H9 (cell line): ENCODE results near the gene CCDC157. TPM values are rescaled to one million over a fixed set of nuclear protein-coding genes. Genes with fewer than 3 reads are reported as not detected.

Experiments used
- DNase-seq: peaks from one replicate; pipeline ENCODE4 v3.0.0-alpha.2; 2017
- H2AFZ ChIP-seq: one replicate; pipeline ENCODE4 v1.6.1; 2013; ENCODE audit warnings: mild to moderate bottlenecking, low read length, control low read depth, moderate library complexity
- H2AK5ac ChIP-seq: 2 replicates; pipeline ENCODE4 v1.6.1; 2013; ENCODE audit warnings: low read length, control low read depth, mixed read lengths; ENCODE audit not compliant: insufficient read length
- H2BK120ac ChIP-seq: one replicate; pipeline ENCODE4 v1.6.1; 2013; ENCODE audit warnings: low read depth, mild to moderate bottlenecking, low read length, control low read depth, inconsistent platforms; ENCODE audit not compliant: poor library complexity, severe bottlenecking
- H2BK12ac ChIP-seq: 2 replicates; pipeline ENCODE4 v1.6.1; 2013; ENCODE audit warnings: low read length, control low read depth, mixed read lengths, low read depth; ENCODE audit not compliant: insufficient read length
- H2BK15ac ChIP-seq: 2 replicates; pipeline ENCODE4 v1.6.1; 2013; ENCODE audit warnings: low read depth, low read length, control low read depth
- H2BK20ac ChIP-seq: one replicate; pipeline ENCODE4 v1.6.1; 2013; ENCODE audit warnings: low read depth, mild to moderate bottlenecking, low read length, control low read depth, inconsistent platforms; ENCODE audit not compliant: poor library complexity, severe bottlenecking
- H2BK5ac ChIP-seq: 2 replicates; pipeline ENCODE4 v1.6.1; 2013; ENCODE audit warnings: low read length, control low read depth, mixed read lengths; ENCODE audit not compliant: insufficient read length
- H3K14ac ChIP-seq: 2 replicates; pipeline ENCODE4 v1.6.1; 2013; ENCODE audit warnings: low read length, control low read depth; ENCODE audit not compliant: insufficient read depth
- H3K18ac ChIP-seq: 2 replicates; pipeline ENCODE4 v1.6.1; 2013; ENCODE audit warnings: low read depth, mild to moderate bottlenecking, mixed read lengths, low read length, control low read depth; ENCODE audit not compliant: insufficient read length
- H3K23ac ChIP-seq: 2 replicates; pipeline ENCODE4 v1.6.1; 2013; ENCODE audit warnings: low read length, control low read depth, mixed read lengths, low read depth; ENCODE audit not compliant: insufficient read length
- H3K23me2 ChIP-seq: 2 replicates; pipeline ENCODE4 v1.6.1; 2013; ENCODE audit warnings: low read depth, mild to moderate bottlenecking, mixed read lengths, low read length, control low read depth; ENCODE audit not compliant: insufficient read length, poor library complexity, severe bottlenecking
- H3K27ac ChIP-seq: 2 replicates; pipeline ENCODE4 v1.5.1; 2013; ENCODE audit warnings: low read length, control low read depth, mixed read lengths, low read depth; ENCODE audit not compliant: insufficient read length
- H3K27me3 ChIP-seq: 2 replicates; pipeline ENCODE4 v1.6.1; 2013; ENCODE audit warnings: low read length, control low read depth, inconsistent platforms; ENCODE audit not compliant: insufficient read depth
- H3K4ac ChIP-seq: 2 replicates; pipeline ENCODE4 v1.6.1; 2013; ENCODE audit warnings: low read depth, mild to moderate bottlenecking, control low read depth, inconsistent platforms, low read length, moderate library complexity
- H3K4me1 ChIP-seq: 2 replicates; pipeline ENCODE4 v1.6.1; 2013; ENCODE audit warnings: low read length, control low read depth, inconsistent platforms; ENCODE audit not compliant: insufficient read depth
- H3K4me2 ChIP-seq: 2 replicates; pipeline ENCODE4 v1.6.1; 2013; ENCODE audit warnings: low read length, control low read depth, mixed read lengths; ENCODE audit not compliant: insufficient read length, insufficient read depth
- H3K56ac ChIP-seq: 2 replicates; pipeline ENCODE4 v1.6.1; 2013; ENCODE audit warnings: low read depth, mild to moderate bottlenecking, mixed read lengths, low read length, control low read depth; ENCODE audit not compliant: insufficient read length
- H3K79me1 ChIP-seq: 2 replicates; pipeline ENCODE4 v1.6.1; 2013; ENCODE audit warnings: low read depth, mild to moderate bottlenecking, moderate library complexity, low read length, control low read depth, inconsistent platforms; ENCODE audit not compliant: insufficient read depth, poor library complexity, severe bottlenecking
- H3K79me2 ChIP-seq: 2 replicates; pipeline ENCODE4 v1.6.1; 2013; ENCODE audit warnings: low read length, control low read depth, inconsistent platforms; ENCODE audit not compliant: insufficient read depth
- H3K9ac ChIP-seq: 2 replicates; pipeline ENCODE4 v1.6.1; 2013; ENCODE audit warnings: low read length, control low read depth, mixed read lengths; ENCODE audit not compliant: insufficient read length; ENCODE audit errors: extremely low read depth
- H3K9me3 ChIP-seq: one replicate; pipeline ENCODE4 v1.6.1; 2013; ENCODE audit warnings: low read depth, low read length, inconsistent platforms; ENCODE audit not compliant: control insufficient read depth
- H3T11ph ChIP-seq: one replicate; pipeline ENCODE4 v1.6.1; 2013; ENCODE audit warnings: mild to moderate bottlenecking, low read length, control low read depth, inconsistent platforms
- H4K20me1 ChIP-seq: one replicate; pipeline ENCODE4 v1.6.1; 2013; ENCODE audit not compliant: control insufficient read depth, insufficient read length, insufficient read depth
- H4K5ac ChIP-seq: 2 replicates; pipeline ENCODE4 v1.6.1; 2013; ENCODE audit warnings: low read depth, mild to moderate bottlenecking, mixed read lengths, low read length, control low read depth; ENCODE audit not compliant: insufficient read length
- H4K8ac ChIP-seq: replicated peaks from 2 replicates; pipeline ENCODE4 v1.6.1; 2013; ENCODE audit warnings: low read length, control low read depth, mixed read lengths, low read depth; ENCODE audit not compliant: insufficient read length
- H4K91ac ChIP-seq: 2 replicates; pipeline ENCODE4 v1.6.1; 2013; ENCODE audit warnings: low read depth, mild to moderate bottlenecking, moderate library complexity, mixed read lengths, low read length, control low read depth; ENCODE audit not compliant: insufficient read length
- H3K27ac Mint-ChIP-seq, 3 experiments: 2 replicates in 2 of 3; 3 replicates in 1 of 3; pipeline ENCODE4 v1.8.0; 2020 to 2021; ENCODE audit warnings: mixed read lengths in 3 of 3, mild to moderate bottlenecking in 1 of 3, moderate library complexity in 1 of 3
- H3K27me3 Mint-ChIP-seq: 2 replicates; pipeline ENCODE4 v1.8.0; 2021; ENCODE audit warnings: low read depth, mild to moderate bottlenecking, moderate library complexity, mixed read lengths
- H3K36me3 Mint-ChIP-seq, 3 experiments: 2 replicates in 2 of 3; 3 replicates in 1 of 3; pipeline ENCODE4 v1.8.0; 2020 to 2021; ENCODE audit warnings: low read depth in 3 of 3, mixed read lengths in 3 of 3; ENCODE audit not compliant: insufficient read depth in 1 of 3
- H3K4me1 Mint-ChIP-seq, 2 experiments: 2 replicates each; pipeline ENCODE4 v1.8.0; 2020; ENCODE audit warnings: mixed read lengths in 2 of 2
- H3K4me3 Mint-ChIP-seq, 2 experiments: 2 replicates in 1 of 2; 3 replicates in 1 of 2; pipeline ENCODE4 v1.8.0; 2020 to 2021; ENCODE audit warnings: mild to moderate bottlenecking in 2 of 2, mixed read lengths in 2 of 2, moderate library complexity in 1 of 2
- H3K9me3 Mint-ChIP-seq, 2 experiments: 2 replicates in 1 of 2; 3 replicates in 1 of 2; pipeline ENCODE4 v1.8.0; 2020; ENCODE audit warnings: mild to moderate bottlenecking in 2 of 2, mixed read lengths in 2 of 2, moderate library complexity in 1 of 2
- WGBS: extraction: QIAGEN DNeasy Blood & Tissue Kit; methylation state at CpG from one replicate; pipeline ENCODE4 v1.1.7; 2013; ENCODE audit warnings: missing lambda C conversion rate, low lambda C conversion rate, mixed read lengths; ENCODE audit not compliant: insufficient read length; ENCODE audit errors: extremely low coverage; 5-methylcytosine and 5-hydroxymethylcytosine counted together
- total RNA-seq: library from RNA; stranded (reverse); gene quantifications from 2 replicates; pipeline ENCODE4 v1.2.1, GENCODE V29; 2021
- TF ChIP-seq, protein P1 (sequence below): fragments of 200-600 bp; sonication (generic); conservative IDR thresholded peaks from 3 replicates; pipeline ENCODE4 v1.8.0; 2021; ENCODE audit warnings: antibody characterized with exemption, mild to moderate bottlenecking

CCDC157 gene
- total RNA-seq, 1 experiment from 2014 or later = 4.3 TPM

DNA sequence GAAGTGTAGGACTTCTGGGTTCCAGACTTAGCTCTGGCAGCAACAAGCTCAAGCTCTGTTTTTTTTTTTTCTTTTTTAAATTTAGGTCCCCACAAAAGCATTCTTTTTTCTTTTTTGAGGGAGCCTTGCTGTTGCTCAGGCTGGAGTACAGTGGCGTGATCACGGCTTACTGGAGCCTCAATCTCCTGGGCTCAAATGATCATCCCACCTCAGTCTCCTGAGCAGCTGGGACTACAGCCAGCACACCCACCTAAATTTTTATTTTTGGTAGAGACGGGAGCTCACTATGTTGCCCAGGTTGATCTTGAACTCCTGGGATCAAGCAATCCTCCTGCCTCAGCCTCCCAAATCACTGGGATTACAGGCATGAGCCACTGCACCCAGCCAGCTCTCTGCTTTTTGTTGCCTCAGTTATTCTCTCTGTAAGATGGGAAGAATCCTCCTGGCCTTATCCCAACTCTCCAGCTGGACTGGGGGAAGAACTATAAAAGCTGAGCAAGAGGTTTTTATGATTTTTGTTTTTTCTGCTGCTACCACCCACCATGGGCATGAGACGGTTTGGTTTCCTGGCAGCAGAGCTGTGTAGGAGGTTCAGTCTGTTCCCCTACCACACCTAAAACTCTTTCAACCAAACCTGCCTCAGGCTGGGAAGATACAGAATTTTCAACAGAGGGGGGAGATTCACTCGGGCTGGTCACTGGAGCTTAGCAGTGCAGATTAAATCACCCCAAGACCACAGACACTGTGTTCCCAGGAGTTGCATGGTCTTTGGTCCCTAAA, 57.1 kb downstream of the CCDC157 start:
- Histone ChIP-seq H4K8ac (no peak overlapping the region), H3K27ac (no peak overlapping the region), H4K5ac (no peak overlapping the region), H3K4me2 (no peak overlapping the region), H3K23ac (no peak overlapping the region), H3K18ac (no peak overlapping the region), H2AFZ (no peak overlapping the region), H3K23me2 (no peaks in the 10 kb centered on the region), H4K91ac (no peak overlapping the region), H3K14ac (no peak overlapping the region), H2BK5ac (no peak overlapping the region), H3K79me1 (no peaks in the 10 kb centered on the region), H3K4ac (no peak overlapping the region), H2AK5ac (no peak overlapping the region), H2BK20ac (no peak overlapping the region), H3K27me3 (no peaks in the 10 kb centered on the region), H2BK12ac (no peak overlapping the region), H2BK120ac (no peak overlapping the region), H4K20me1 (no peaks in the 10 kb centered on the region), H2BK15ac (no peak overlapping the region), H3K9ac (no peak overlapping the region), H3K4me1 (no peaks in the 10 kb centered on the region), H3T11ph (no peak overlapping the region), H3K79me2 (no peaks in the 10 kb centered on the region), H3K9me3 (no peaks in the 10 kb centered on the region), H3K56ac (no peak overlapping the region)
- no peaks in the 10 kb centered on the region for H3K9me3 Mint-ChIP-seq
- H3K4me1 Mint-ChIP-seq = peaks cover 0 to 5% of the 10 kb centered on the region in 2 experiments; a peak in 1 of 4 replicates
- WGBS = no CpG with 5 or more reads among the region's 5 CpGs
- DNase-seq = no peak
- H3K4me3 Mint-ChIP-seq = no peak overlapping the region
- no peaks in the 10 kb centered on the region for H3K27me3 Mint-ChIP-seq
- H3K27ac Mint-ChIP-seq = no peak overlapping the region
- peaks cover 13 to 68% (median 44%) of the 10 kb centered on the region in 3 experiments for H3K36me3 Mint-ChIP-seq
- TF ChIP-seq, protein P1, sequence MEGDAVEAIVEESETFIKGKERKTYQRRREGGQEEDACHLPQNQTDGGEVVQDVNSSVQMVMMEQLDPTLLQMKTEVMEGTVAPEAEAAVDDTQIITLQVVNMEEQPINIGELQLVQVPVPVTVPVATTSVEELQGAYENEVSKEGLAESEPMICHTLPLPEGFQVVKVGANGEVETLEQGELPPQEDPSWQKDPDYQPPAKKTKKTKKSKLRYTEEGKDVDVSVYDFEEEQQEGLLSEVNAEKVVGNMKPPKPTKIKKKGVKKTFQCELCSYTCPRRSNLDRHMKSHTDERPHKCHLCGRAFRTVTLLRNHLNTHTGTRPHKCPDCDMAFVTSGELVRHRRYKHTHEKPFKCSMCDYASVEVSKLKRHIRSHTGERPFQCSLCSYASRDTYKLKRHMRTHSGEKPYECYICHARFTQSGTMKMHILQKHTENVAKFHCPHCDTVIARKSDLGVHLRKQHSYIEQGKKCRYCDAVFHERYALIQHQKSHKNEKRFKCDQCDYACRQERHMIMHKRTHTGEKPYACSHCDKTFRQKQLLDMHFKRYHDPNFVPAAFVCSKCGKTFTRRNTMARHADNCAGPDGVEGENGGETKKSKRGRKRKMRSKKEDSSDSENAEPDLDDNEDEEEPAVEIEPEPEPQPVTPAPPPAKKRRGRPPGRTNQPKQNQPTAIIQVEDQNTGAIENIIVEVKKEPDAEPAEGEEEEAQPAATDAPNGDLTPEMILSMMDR = no peak
